SK-N-SH (cell line): ENCODE data around the gene CTSO. TPM values are rescaled to one million over a fixed set of nuclear protein-coding genes. Genes with fewer than 3 reads are reported as not detected.

Source experiments
- CTCF ChIA-PET: fragments of 300-600, 350-600 bp; formaldehyde crosslinking; extraction: SDS; loops from one replicate; lab custom pipeline; 2021; lab: Yijun Ruan, JAX
- POLR2A ChIA-PET: fragments of 350-600 bp; sonication (Branson Sonifier 250); formaldehyde crosslinking; extraction: SDS; loops from one replicate; lab custom pipeline; 2020; ENCODE audit warnings: antibody characterized with exemption, inconsistent platforms; lab: Yijun Ruan, JAX
- DNase-seq: peaks from one replicate; pipeline ENCODE4 v3.0.0; 2012
- H2AFZ ChIP-seq: fragments of 200-600 bp; sonication (generic); 2 replicates; pipeline ENCODE4 v1.8.1; 2016; ENCODE audit warnings: antibody characterized with exemption, mild to moderate bottlenecking, low read depth
- H3F3A ChIP-seq: fragments of 200-600 bp; sonication (generic); replicated peaks from 2 replicates; pipeline ENCODE3; 2016; ENCODE audit warnings: antibody characterized with exemption, mild to moderate bottlenecking; ENCODE audit not compliant: insufficient read depth
- H3K27ac ChIP-seq, 2 experiments: fragments of 200-500 bp in 1 of 2; fragments of 200-600 bp in 1 of 2; sonication (Bioruptor generic) in 1 of 2; sonication (generic), shearing (Covaris generic) in 1 of 2; 2 replicates each; pipeline versions ENCODE4 v1.5.1 to v1.6.1; 2014 to 2016; ENCODE audit warnings: low read depth in 2 of 2, inconsistent platforms in 1 of 2, low read length in 1 of 2, mild to moderate bottlenecking in 1 of 2, mixed read lengths in 1 of 2
- H3K27me3 ChIP-seq: fragments of 200-600 bp; sonication (generic), shearing (Covaris generic); 2 replicates; pipeline ENCODE4 v1.6.1; 2016; ENCODE audit warnings: mixed run types; ENCODE audit not compliant: insufficient read depth
- H3K36me3 ChIP-seq, 2 experiments: fragments of 200-500 bp in 1 of 2; fragments of 200-600 bp in 1 of 2; sonication (Bioruptor generic) in 1 of 2; sonication (generic) in 1 of 2; replicated peaks in 1 of 2; 2 replicates each; pipeline versions ENCODE3 to v1.5.1; 2014 to 2016; ENCODE audit warnings: low read length in 1 of 2, mild to moderate bottlenecking in 1 of 2; ENCODE audit not compliant: insufficient read depth in 2 of 2, control insufficient read depth in 1 of 2
- H3K4me1 ChIP-seq, 2 experiments: fragments of 200-500 bp in 1 of 2; fragments of 200-600 bp in 1 of 2; sonication (Bioruptor generic) in 1 of 2; sonication (generic), shearing (Covaris generic) in 1 of 2; 2 replicates each; pipeline versions ENCODE4 v1.5.1 to v1.6.1; 2014 to 2016; ENCODE audit warnings: low read depth in 1 of 2, low read length in 1 of 2, mixed run types in 1 of 2; ENCODE audit not compliant: insufficient read depth in 2 of 2, control insufficient read depth in 1 of 2
- H3K4me2 ChIP-seq: fragments of 200-600 bp; sonication (generic), shearing (Covaris generic); 2 replicates; pipeline ENCODE4 v1.6.1; 2017; ENCODE audit warnings: mixed run types
- H3K4me3 ChIP-seq, 2 experiments: fragments of 200-500 bp in 1 of 2; fragments of 200-600 bp in 1 of 2; sonication (Bioruptor generic) in 1 of 2; sonication (generic), shearing (Covaris generic) in 1 of 2; 2 replicates each; pipeline versions ENCODE4 v1.5.1 to v1.8.1; 2014 to 2016; ENCODE audit warnings: low read depth in 2 of 2, inconsistent platforms in 1 of 2, low read length in 1 of 2, mild to moderate bottlenecking in 1 of 2, mixed read lengths in 1 of 2, moderate library complexity in 1 of 2
- H3K79me2 ChIP-seq: fragments of 200-600 bp; sonication (generic); 2 replicates; pipeline ENCODE4 v1.8.1; 2017; ENCODE audit warnings: mild to moderate bottlenecking; ENCODE audit not compliant: insufficient read depth
- H3K9ac ChIP-seq: fragments of 200-600 bp; sonication (generic); 2 replicates; pipeline ENCODE4 v1.6.1; 2017; ENCODE audit warnings: mixed run types
- H3K9me2 ChIP-seq: fragments of 200-600 bp; sonication (generic); 2 replicates; pipeline ENCODE4 v1.6.1; 2017; ENCODE audit warnings: mixed run types
- H3K9me3 ChIP-seq: fragments of 200-600 bp; sonication (generic); 2 replicates; pipeline ENCODE4 v1.6.1; 2017; ENCODE audit warnings: mixed run types, mild to moderate bottlenecking, moderate library complexity
- H4K20me1 ChIP-seq: fragments of 200-600 bp; sonication (generic); 2 replicates; pipeline ENCODE4 v1.6.1; 2017; ENCODE audit warnings: mild to moderate bottlenecking, mixed run types; ENCODE audit not compliant: insufficient read depth
- ELF1 ChIP-seq: IDR thresholded peaks from 2 replicates; pipeline ENCODE4 v1.4.0; 2012
- EP300 ChIP-seq, 2 experiments: IDR thresholded peaks; 2 replicates each; pipeline versions ENCODE4 v1.4.0 to v1.6.1; 2012; ENCODE audit warnings: borderline replicate concordance in 1 of 2, low read depth in 1 of 2, low read length in 1 of 2
- EZH2phosphoT487 ChIP-seq: fragments of 200-600 bp; sonication (generic); IDR thresholded peaks from 2 replicates; pipeline ENCODE4 v1.6.1; 2017; ENCODE audit warnings: low read depth, mixed run types, mild to moderate bottlenecking, antibody characterized with exemption, moderate library complexity, borderline replicate concordance
- FOSL2 ChIP-seq: IDR thresholded peaks from 2 replicates; pipeline ENCODE4 v1.4.0; 2012; ENCODE audit warnings: low read depth, mild to moderate bottlenecking, moderate library complexity, borderline replicate concordance
- FOXM1 ChIP-seq: IDR thresholded peaks from 2 replicates; pipeline ENCODE4 v1.4.0; 2012; ENCODE audit warnings: low read depth, mild to moderate bottlenecking
- GABPA ChIP-seq: IDR thresholded peaks from 2 replicates; pipeline ENCODE4 v1.4.0; 2012; ENCODE audit warnings: low read depth, mild to moderate bottlenecking
- IRF3 ChIP-seq: fragments of 150-350 bp; IDR thresholded peaks from 2 replicates; pipeline ENCODE4 v1.6.1; 2016; ENCODE audit warnings: mild to moderate bottlenecking, low read depth, low read length
- MXI1 ChIP-seq: IDR thresholded peaks from 2 replicates; pipeline ENCODE4 v1.6.1; 2012; ENCODE audit warnings: mild to moderate bottlenecking, low read depth, low read length, improper control_type of control experiment
- POLR2AphosphoS5 ChIP-seq: IDR thresholded peaks from 2 replicates; pipeline ENCODE4 v1.6.1; 2012; ENCODE audit warnings: low read depth, low read length
- RAD21 ChIP-seq: IDR thresholded peaks from 2 replicates; pipeline ENCODE4 v1.6.1; 2012; ENCODE audit warnings: mild to moderate bottlenecking, low read length
- RFX5 ChIP-seq: IDR thresholded peaks from 2 replicates; pipeline ENCODE4 v1.6.1; 2012; ENCODE audit warnings: mild to moderate bottlenecking, improper control_type of control experiment, low read length
- SIN3A ChIP-seq: IDR thresholded peaks from 2 replicates; pipeline ENCODE4 v1.6.1; 2012; ENCODE audit warnings: low read depth, mild to moderate bottlenecking, low read length, moderate library complexity, borderline replicate concordance
- SMC3 ChIP-seq: IDR thresholded peaks from 2 replicates; pipeline ENCODE4 v1.6.1; 2012; ENCODE audit warnings: low read depth, low read length, improper control_type of control experiment
- TEAD4 ChIP-seq: IDR thresholded peaks from 2 replicates; pipeline ENCODE4 v1.4.0; 2012; ENCODE audit warnings: mild to moderate bottlenecking, borderline replicate concordance; ENCODE audit not compliant: insufficient read depth
- USF1 ChIP-seq: IDR thresholded peaks from 2 replicates; pipeline ENCODE4 v1.4.0; 2012; ENCODE audit warnings: low read depth, borderline replicate concordance
- YY1 ChIP-seq: IDR thresholded peaks from 2 replicates; pipeline ENCODE4 v1.4.0; 2012; ENCODE audit warnings: low read depth, mild to moderate bottlenecking
- whole genome bisulfite sequencing: methylation state at CpG from one replicate; pipeline ENCODE4 v1.1.6; 2017; ENCODE audit warnings: low lambda C conversion rate; 5-methylcytosine and 5-hydroxymethylcytosine counted together
- polyA plus RNA-seq, 3 experiments: library from polyadenylated mRNA; depleted of rRNA; stranded (reverse); fragments of >200 nt; gene quantifications; 2 replicates each; pipeline ENCODE4 v1.2.3, GENCODE V29; 2012
- TF ChIP-seq, protein P1 (sequence below): fragments of 150-350 bp; IDR thresholded peaks from 2 replicates; pipeline ENCODE4 v1.6.1; 2017; ENCODE audit warnings: antibody characterized with exemption, low read length, low read depth, borderline replicate concordance
- TF ChIP-seq, protein P2 (sequence below): IDR thresholded peaks from 2 replicates; pipeline ENCODE4 v1.6.1; 2012; ENCODE audit warnings: mild to moderate bottlenecking, low read depth, low read length, moderate library complexity
- TF ChIP-seq, protein P3 (sequence below): IDR thresholded peaks from 2 replicates; pipeline ENCODE4; 2012

The CTSO gene, protein sequence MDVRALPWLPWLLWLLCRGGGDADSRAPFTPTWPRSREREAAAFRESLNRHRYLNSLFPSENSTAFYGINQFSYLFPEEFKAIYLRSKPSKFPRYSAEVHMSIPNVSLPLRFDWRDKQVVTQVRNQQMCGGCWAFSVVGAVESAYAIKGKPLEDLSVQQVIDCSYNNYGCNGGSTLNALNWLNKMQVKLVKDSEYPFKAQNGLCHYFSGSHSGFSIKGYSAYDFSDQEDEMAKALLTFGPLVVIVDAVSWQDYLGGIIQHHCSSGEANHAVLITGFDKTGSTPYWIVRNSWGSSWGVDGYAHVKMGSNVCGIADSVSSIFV
- 3.3 and 4.4 TPM in 2 replicates for polyA plus RNA-seq (2012; rRNA removed)
- 5.0 and 5.6 TPM in 2 replicates for polyA plus RNA-seq (2012; cell fraction: cytosol; rRNA removed)
- polyA plus RNA-seq (2012; cell fraction: nucleus; rRNA removed), result 2.0 and 3.1 TPM in 2 replicates

DNA sequence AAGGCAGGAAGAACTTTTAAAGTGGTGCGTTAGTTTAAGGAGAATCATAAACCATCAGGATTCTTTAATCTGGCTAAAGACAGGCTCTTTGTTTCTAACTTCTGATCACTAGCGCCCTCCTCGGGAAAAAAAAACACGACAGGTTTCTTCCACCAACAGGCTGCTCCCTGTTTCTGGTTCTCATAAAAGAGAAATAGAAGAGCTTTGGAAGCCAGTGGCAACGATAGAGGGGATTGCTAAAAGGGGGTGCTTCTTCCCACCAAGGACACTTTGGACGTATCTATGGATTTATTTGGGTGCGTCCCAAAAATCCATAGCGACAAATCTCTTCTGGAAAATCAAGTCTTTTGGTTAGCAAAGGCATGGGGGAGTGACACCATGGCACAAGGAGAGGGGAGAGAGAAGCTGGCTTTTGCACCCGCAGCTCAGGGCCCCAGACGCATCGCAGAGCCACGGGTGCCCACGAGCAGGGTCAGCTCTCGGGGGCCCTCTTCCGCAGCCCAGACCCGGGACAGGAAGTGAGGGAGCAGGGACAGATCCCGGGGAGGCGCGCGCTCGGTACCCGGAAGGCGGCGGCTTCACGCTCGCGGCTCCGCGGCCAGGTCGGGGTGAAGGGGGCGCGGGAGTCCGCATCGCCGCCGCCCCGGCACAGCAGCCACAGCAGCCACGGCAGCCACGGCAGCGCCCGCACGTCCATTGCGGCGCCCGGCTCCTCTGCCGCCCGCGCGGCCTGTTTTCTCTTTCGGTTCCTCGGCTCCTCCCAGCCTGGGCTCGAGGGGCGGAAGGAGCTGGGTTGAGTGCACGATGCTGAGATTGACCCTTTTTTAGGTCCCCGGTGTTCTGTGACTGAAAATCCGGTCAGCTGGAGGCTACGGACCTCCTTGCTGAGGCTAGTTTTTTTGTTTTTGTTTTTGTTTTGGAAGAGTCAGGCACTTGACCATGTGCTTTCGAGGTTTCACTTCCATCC, at the start of gene CTSO:
Gene CTSO, minus strand, starts transcription at position 716 of the 967 bp plus-strand sequence. Its CDS starts 19 bp downstream, at position 697.
- Histone ChIP-seq H2AFZ (peak within 1 kb of the TSS; percentile 100), H3K36me3 (no peaks in the 10 kb centered on the region), H3K9me2 (no peaks in the 10 kb centered on the region), H3K9ac (peak within 1 kb of the TSS; percentile 92), H3K27me3 (no peaks in the 10 kb centered on the region), H3K4me3 (peak within 1 kb of the TSS; percentile 65 to 99), H3K9me3 (no peaks in the 10 kb centered on the region), H3K79me2 (no peaks in the 10 kb centered on the region), H3F3A (peaks cover 4% of the 10 kb centered on the region), H4K20me1 (no peaks in the 10 kb centered on the region), H3K27ac (peak within 1 kb of the TSS; percentile 96 to 98), H3K4me1 (peaks cover 0 to 5% of the 10 kb centered on the region in 2 experiments; a peak in 2 of 4 replicates), H3K4me2 (peak within 1 kb of the TSS; percentile 99)
- POLR2A ChIA-PET, result interaction anchor here (0.6 to 1.3 kb wide), 6 partner anchors 146 to 1267 kb away, joined by 3 to 5 read pairs (median 3); partner anchors contain the start of gene GRIA2
- CTCF ChIA-PET, result interaction anchor here (0.6 to 3.0 kb wide), 37 partner anchors 9 to 1266 kb away, joined by 3 to 29 read pairs (median 3); partner anchors contain the start of genes MAP9 and TDO2
- 2% methylated on average over 17 of the region's 58 CpGs for WGBS
- peak; percentile 89 for DNase-seq
- TF ChIP-seq IRF3, result no peak
- TF ChIP-seq FOSL2, result no peak
- no peak for TF ChIP-seq RFX5
- TF ChIP-seq, protein P1, sequence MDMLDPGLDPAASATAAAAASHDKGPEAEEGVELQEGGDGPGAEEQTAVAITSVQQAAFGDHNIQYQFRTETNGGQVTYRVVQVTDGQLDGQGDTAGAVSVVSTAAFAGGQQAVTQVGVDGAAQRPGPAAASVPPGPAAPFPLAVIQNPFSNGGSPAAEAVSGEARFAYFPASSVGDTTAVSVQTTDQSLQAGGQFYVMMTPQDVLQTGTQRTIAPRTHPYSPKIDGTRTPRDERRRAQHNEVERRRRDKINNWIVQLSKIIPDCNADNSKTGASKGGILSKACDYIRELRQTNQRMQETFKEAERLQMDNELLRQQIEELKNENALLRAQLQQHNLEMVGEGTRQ, result no peak
- peak; percentile 82 for TF ChIP-seq ELF1
- peak; percentile 67 for TF ChIP-seq RAD21
- TF ChIP-seq TEAD4, result no peak
- no peak for TF ChIP-seq EZH2phosphoT487
- no peak; the same call in 1 of the 2 replicates for TF ChIP-seq YY1
- peak; percentile 74 for TF ChIP-seq GABPA
- peak; percentile 46 for TF ChIP-seq SMC3
- peak in 1 of 2 experiments; percentile 21; a peak in 1 of 4 replicates for TF ChIP-seq EP300 (IDR thresholded peaks at IDR 0.05; ENCODE audit: borderline replicate concordance in 1 of 2, low read depth in 1 of 2, low read length in 1 of 2)
- TF ChIP-seq USF1, result no peak
- no peak for TF ChIP-seq FOXM1
- no peak for TF ChIP-seq MXI1
- peak; percentile 66 for TF ChIP-seq POLR2AphosphoS5
- no peak; the same call in 1 of the 2 replicates for TF ChIP-seq SIN3A
- TF ChIP-seq, protein P2, sequence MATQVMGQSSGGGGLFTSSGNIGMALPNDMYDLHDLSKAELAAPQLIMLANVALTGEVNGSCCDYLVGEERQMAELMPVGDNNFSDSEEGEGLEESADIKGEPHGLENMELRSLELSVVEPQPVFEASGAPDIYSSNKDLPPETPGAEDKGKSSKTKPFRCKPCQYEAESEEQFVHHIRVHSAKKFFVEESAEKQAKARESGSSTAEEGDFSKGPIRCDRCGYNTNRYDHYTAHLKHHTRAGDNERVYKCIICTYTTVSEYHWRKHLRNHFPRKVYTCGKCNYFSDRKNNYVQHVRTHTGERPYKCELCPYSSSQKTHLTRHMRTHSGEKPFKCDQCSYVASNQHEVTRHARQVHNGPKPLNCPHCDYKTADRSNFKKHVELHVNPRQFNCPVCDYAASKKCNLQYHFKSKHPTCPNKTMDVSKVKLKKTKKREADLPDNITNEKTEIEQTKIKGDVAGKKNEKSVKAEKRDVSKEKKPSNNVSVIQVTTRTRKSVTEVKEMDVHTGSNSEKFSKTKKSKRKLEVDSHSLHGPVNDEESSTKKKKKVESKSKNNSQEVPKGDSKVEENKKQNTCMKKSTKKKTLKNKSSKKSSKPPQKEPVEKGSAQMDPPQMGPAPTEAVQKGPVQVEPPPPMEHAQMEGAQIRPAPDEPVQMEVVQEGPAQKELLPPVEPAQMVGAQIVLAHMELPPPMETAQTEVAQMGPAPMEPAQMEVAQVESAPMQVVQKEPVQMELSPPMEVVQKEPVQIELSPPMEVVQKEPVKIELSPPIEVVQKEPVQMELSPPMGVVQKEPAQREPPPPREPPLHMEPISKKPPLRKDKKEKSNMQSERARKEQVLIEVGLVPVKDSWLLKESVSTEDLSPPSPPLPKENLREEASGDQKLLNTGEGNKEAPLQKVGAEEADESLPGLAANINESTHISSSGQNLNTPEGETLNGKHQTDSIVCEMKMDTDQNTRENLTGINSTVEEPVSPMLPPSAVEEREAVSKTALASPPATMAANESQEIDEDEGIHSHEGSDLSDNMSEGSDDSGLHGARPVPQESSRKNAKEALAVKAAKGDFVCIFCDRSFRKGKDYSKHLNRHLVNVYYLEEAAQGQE, result no peak
- TF ChIP-seq, protein P3, sequence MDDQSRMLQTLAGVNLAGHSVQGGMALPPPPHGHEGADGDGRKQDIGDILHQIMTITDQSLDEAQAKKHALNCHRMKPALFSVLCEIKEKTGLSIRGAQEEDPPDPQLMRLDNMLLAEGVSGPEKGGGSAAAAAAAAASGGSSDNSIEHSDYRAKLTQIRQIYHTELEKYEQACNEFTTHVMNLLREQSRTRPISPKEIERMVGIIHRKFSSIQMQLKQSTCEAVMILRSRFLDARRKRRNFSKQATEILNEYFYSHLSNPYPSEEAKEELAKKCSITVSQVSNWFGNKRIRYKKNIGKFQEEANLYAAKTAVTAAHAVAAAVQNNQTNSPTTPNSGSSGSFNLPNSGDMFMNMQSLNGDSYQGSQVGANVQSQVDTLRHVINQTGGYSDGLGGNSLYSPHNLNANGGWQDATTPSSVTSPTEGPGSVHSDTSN, result no peak
